NCI-H82 treated with DMSO at 0.1 percent for 48 hours (cell line): ENCODE data around the gene ARAP1.

Experiments used
- DNase-seq: peaks from one replicate; lab custom pipeline; 2025; ENCODE audit not compliant: unreplicated experiment; lab: John Stamatoyannopoulos, UW

Gene ARAP1

GRCh38 chr11:72764503-72764902 is 12.3 kb upstream of the ARAP1 start:
- no peak for DNase-seq

- no peak for DNase-seq
These were observed 11.6 kb upstream of the ARAP1 start for GRCh38 chr11:72763823-72764222.

GRCh38 chr11:72762641-72763304 is 10.6 kb upstream of the ARAP1 start:
- no peak for DNase-seq

GRCh38 chr11:72760539-72761405 is 8.6 kb upstream of the ARAP1 start:
- DNase-seq = no peak

- DNase-seq = no peak
These were observed 7.3 kb upstream of the ARAP1 start for GRCh38 chr11:72759468-72759985.

- DNase-seq = no peak
These were observed 6.6 kb upstream of the ARAP1 start for GRCh38 chr11:72758690-72759389.

- DNase-seq = no peak
These were observed 6.1 kb upstream of the ARAP1 start for GRCh38 chr11:72758304-72758689.

- DNase-seq = no peak
These were observed 3.6 kb upstream of the ARAP1 start for GRCh38 chr11:72755713-72756285.

GRCh38 chr11:72754544-72755155 is 2.4 kb upstream of the ARAP1 start:
- no peak for DNase-seq

- no peak for DNase-seq
These were observed 1.9 kb upstream of the ARAP1 start for GRCh38 chr11:72754149-72754543.

GRCh38 chr11:72753341-72754148 is 1.3 kb upstream of the ARAP1 start:
- no peak for DNase-seq

- DNase-seq = no peak
These were observed 806 bp downstream of the ARAP1 start for GRCh38 chr11:72751116-72752087.

- no peak for DNase-seq
These were observed 1.6 kb downstream of the ARAP1 start for GRCh38 chr11:72750556-72751115.

- no peak for DNase-seq
These were observed 2.1 kb downstream of the ARAP1 start for GRCh38 chr11:72750086-72750485.

GRCh38 chr11:72747289-72747855 is 4.8 kb downstream of the ARAP1 start:
- no peak for DNase-seq

- DNase-seq = no peak
These were observed 5.4 kb downstream of the ARAP1 start for GRCh38 chr11:72746821-72747220.

- DNase-seq = no peak
These were observed 6.2 kb downstream of the ARAP1 start for GRCh38 chr11:72745925-72746550.

GRCh38 chr11:72745511-72745910 is 6.7 kb downstream of the ARAP1 start:
- DNase-seq = no peak
